NCI-H1048 (cell line): Measurements from ENCODE around the gene CMTM4.

Source experiments
- DNase-seq: peaks from one replicate; lab custom pipeline; 2025; lab: John Stamatoyannopoulos, UW

CMTM4 gene

GRCh38 chr16:66566051-66566901 is 130.3 kb downstream of the CMTM4 start, which contains the start of gene CMTM1:
Gene CMTM1 (plus strand): TSS chr16:66566439. CDS start chr16:66566514, 75 bp downstream.
- no peak for DNase-seq
